PC-3 (cell line): ENCODE data around the gene PMFBP1. TPM values are rescaled to one million over a fixed set of nuclear protein-coding genes. Genes with fewer than 3 reads are reported as not detected.

Experiments
- ATAC-seq: fragments of 200-7000 bp; cut with Tn5 transposase; 2 replicates; pipeline ENCODE4 v1.9.1; 2020; ENCODE audit warnings: mild to moderate bottlenecking, moderate library complexity
- BruUV-seq: library from RNA; stranded (reverse); fragments of 400-500 nt; replicated peaks from 2 replicates; lab custom pipeline; 2021; lab: Mats Ljungman, UMichigan
- CTCF ChIA-PET: fragments of 300-600 bp; sonication (Branson Sonifier 250); formaldehyde crosslinking; loops from one replicate; lab custom pipeline; 2022; ENCODE audit warnings: antibody characterized with exemption; lab: Charles Lee
- POLR2A ChIA-PET: fragments of 300-600 bp; sonication (Branson Sonifier 250); formaldehyde crosslinking; loops from one replicate; lab custom pipeline; 2022; ENCODE audit warnings: antibody characterized with exemption; ENCODE audit not compliant: unreplicated experiment; lab: Charles Lee
- DNase-seq: peaks from one replicate; pipeline ENCODE4 v3.0.0-alpha.2; 2015
- H2AFZ ChIP-seq: fragments of 300-600 bp; sonication (generic); 2 replicates; pipeline ENCODE4 v1.6.0; 2016; ENCODE audit warnings: antibody characterized with exemption, low read length
- H3F3A ChIP-seq: fragments of 300-600 bp; sonication (generic); one replicate; pipeline ENCODE4 v1.6.0; 2017; ENCODE audit warnings: antibody characterized with exemption, low read length, control low read depth, mild to moderate bottlenecking; ENCODE audit not compliant: unreplicated experiment
- H3K27ac ChIP-seq: fragments of 300-600 bp; sonication (generic); 2 replicates; pipeline ENCODE4 v1.5.1; 2016; ENCODE audit warnings: mild to moderate bottlenecking, low read length
- H3K27me3 ChIP-seq: fragments of 300-600 bp; sonication (generic); 2 replicates; pipeline ENCODE4 v1.6.1; 2016; ENCODE audit warnings: low read length, mixed read lengths
- H3K36me3 ChIP-seq: fragments of 300-600 bp; sonication (generic); 2 replicates; pipeline ENCODE4 v1.6.1; 2016; ENCODE audit warnings: low read depth, mixed run types, low read length, mixed read lengths
- H3K4me1 ChIP-seq: fragments of 300-600 bp; sonication (generic); 2 replicates; pipeline ENCODE4 v1.5.1; 2016; ENCODE audit warnings: low read length; ENCODE audit not compliant: insufficient read depth
- H3K4me2 ChIP-seq: fragments of 300-600 bp; sonication (generic); 2 replicates; pipeline ENCODE4 v1.6.0; 2016; ENCODE audit warnings: low read length
- H3K4me3 ChIP-seq: fragments of 300-600 bp; sonication (generic); 2 replicates; pipeline ENCODE4 v1.5.1; 2016; ENCODE audit warnings: mild to moderate bottlenecking, low read length, mixed read lengths
- H3K79me2 ChIP-seq: fragments of 300-600 bp; sonication (generic); 2 replicates; pipeline ENCODE4 v1.6.1; 2017; ENCODE audit warnings: low read length, mixed read lengths
- H3K9ac ChIP-seq: fragments of 300-600 bp; sonication (generic); 2 replicates; pipeline ENCODE4 v1.6.0; 2016; ENCODE audit warnings: mild to moderate bottlenecking, low read length
- H3K9me2 ChIP-seq: fragments of 300-600 bp; sonication (generic); replicated peaks from 2 replicates; pipeline ENCODE4 v1.6.1; 2016; ENCODE audit warnings: mixed run types, low read length, mixed read lengths
- H3K9me3 ChIP-seq: fragments of 300-600 bp; sonication (generic); 2 replicates; pipeline ENCODE4 v1.6.1; 2016; ENCODE audit warnings: low read length, mixed read lengths
- H4K20me1 ChIP-seq: fragments of 300-600 bp; sonication (generic); 2 replicates; pipeline ENCODE4 v1.6.1; 2016; ENCODE audit warnings: low read length, mixed read lengths
- EZH2 ChIP-seq: fragments of 300-600 bp; sonication (generic); IDR thresholded peaks from one replicate; pipeline ENCODE4 v1.6.1; 2017; ENCODE audit warnings: antibody characterized with exemption, mild to moderate bottlenecking, low read length; ENCODE audit not compliant: unreplicated experiment
- EZH2phosphoT487 ChIP-seq: fragments of 300-600 bp; sonication (generic); IDR thresholded peaks from 2 replicates; pipeline ENCODE4 v1.6.1; 2018; ENCODE audit warnings: mild to moderate bottlenecking, antibody characterized with exemption, low read length, borderline replicate concordance
- intact Hi-C: fragments of 100-400 bp; cut with micrococcal nuclease; formaldehyde crosslinking; loops from 2 replicates; pipeline ENCODE4 v1.9.0; 2023
- total RNA-seq: library from RNA; depleted of rRNA; stranded (reverse); fragments of >200 nt; gene quantifications from 2 replicates; pipeline ENCODE4 v1.2.3, GENCODE V29; 2014
- TF ChIP-seq, protein P1 (sequence below): fragments of 300-600 bp; sonication (generic); conservative IDR thresholded peaks from 2 replicates; pipeline ENCODE4 v1.5.1; 2017; ENCODE audit warnings: antibody characterized with exemption, low read depth, mild to moderate bottlenecking, low read length

Gene PMFBP1
- total RNA-seq, 1 experiment from 2014 or later: 1.2 TPM

- no peaks in the 10 kb centered on the region for H3K27me3 ChIP-seq
- no peaks in the 10 kb centered on the region for H3K4me1 ChIP-seq
- no peak for ATAC-seq
- no TSS peak for BruUV-seq
- H3F3A ChIP-seq: no peaks in the 10 kb centered on the region
- no peak overlapping the region for H3K27ac ChIP-seq
- H2AFZ ChIP-seq: no peak overlapping the region
- no peak for TF ChIP-seq EZH2phosphoT487
- TF ChIP-seq, protein P1, sequence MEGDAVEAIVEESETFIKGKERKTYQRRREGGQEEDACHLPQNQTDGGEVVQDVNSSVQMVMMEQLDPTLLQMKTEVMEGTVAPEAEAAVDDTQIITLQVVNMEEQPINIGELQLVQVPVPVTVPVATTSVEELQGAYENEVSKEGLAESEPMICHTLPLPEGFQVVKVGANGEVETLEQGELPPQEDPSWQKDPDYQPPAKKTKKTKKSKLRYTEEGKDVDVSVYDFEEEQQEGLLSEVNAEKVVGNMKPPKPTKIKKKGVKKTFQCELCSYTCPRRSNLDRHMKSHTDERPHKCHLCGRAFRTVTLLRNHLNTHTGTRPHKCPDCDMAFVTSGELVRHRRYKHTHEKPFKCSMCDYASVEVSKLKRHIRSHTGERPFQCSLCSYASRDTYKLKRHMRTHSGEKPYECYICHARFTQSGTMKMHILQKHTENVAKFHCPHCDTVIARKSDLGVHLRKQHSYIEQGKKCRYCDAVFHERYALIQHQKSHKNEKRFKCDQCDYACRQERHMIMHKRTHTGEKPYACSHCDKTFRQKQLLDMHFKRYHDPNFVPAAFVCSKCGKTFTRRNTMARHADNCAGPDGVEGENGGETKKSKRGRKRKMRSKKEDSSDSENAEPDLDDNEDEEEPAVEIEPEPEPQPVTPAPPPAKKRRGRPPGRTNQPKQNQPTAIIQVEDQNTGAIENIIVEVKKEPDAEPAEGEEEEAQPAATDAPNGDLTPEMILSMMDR: 0 out of 2 replicates have a peak, but pooled peaks have one; percentile 11
- ChIA-PET CTCF (no interaction called here), POLR2A (no interaction called here)
- no peaks in the 10 kb centered on the region for H4K20me1 ChIP-seq
- no peaks in the 10 kb centered on the region for H3K79me2 ChIP-seq
- H3K9me2 ChIP-seq: no peaks in the 10 kb centered on the region
- H3K4me2 ChIP-seq: no peak overlapping the region
- no peak for DNase-seq
- intact Hi-C loops: no loop called here
- H3K9ac ChIP-seq: no peak overlapping the region
- H3K36me3 ChIP-seq: no peaks in the 10 kb centered on the region
- H3K9me3 ChIP-seq: no peaks in the 10 kb centered on the region
- H3K4me3 ChIP-seq: no peak overlapping the region
Measured at GRCh38 chr16:72149676-72150464, 22.1 kb downstream of the PMFBP1 start.

DNA sequence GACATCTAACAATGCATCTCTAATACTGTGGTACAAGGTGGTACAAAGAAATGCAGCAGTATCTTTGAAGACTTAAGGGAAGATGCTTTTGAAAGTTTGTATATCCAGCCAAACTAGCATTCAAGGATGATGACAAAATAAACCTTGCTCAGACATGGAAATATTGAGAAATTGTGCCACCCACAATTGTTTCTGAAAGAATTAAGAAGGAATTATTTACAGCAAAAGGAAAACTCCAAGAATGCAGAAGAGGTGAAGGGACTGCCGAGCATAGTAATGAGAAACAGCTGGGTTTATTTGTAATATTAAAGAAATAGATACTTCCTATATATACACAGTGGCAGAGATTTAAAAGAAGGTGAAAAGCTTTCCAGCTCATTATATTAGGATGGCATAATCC, 29.5 kb downstream of the PMFBP1 start:
- H3K4me1 ChIP-seq: no peaks in the 10 kb centered on the region
- H3K36me3 ChIP-seq: no peaks in the 10 kb centered on the region
- no peaks in the 10 kb centered on the region for H4K20me1 ChIP-seq
- POLR2A ChIA-PET: no interaction called here
- no peak overlapping the region for H3K9ac ChIP-seq
- BruUV-seq: no TSS peak
- CTCF ChIA-PET: no interaction called here
- DNase-seq: no peak
- no peaks in the 10 kb centered on the region for H3F3A ChIP-seq
- no peaks in the 10 kb centered on the region for H3K9me3 ChIP-seq
- no peaks in the 10 kb centered on the region for H3K79me2 ChIP-seq
- no peak overlapping the region for H3K4me3 ChIP-seq
- intact Hi-C loops: no loop called here
- H3K4me2 ChIP-seq: no peak overlapping the region
- no peaks in the 10 kb centered on the region for H3K27me3 ChIP-seq
- TF ChIP-seq EZH2 (no peak), EZH2phosphoT487 (no peak)
- TF ChIP-seq, protein P1: no peak
- H3K27ac ChIP-seq: no peak overlapping the region
- no peak overlapping the region for H2AFZ ChIP-seq
- ATAC-seq: no peak
- no peaks in the 10 kb centered on the region for H3K9me2 ChIP-seq

GRCh38 chr16:72139908-72140307, 32.0 kb downstream of the PMFBP1 start:
- Histone ChIP-seq H3K27ac (no peak overlapping the region), H3K4me2 (no peak overlapping the region), H3K4me1 (no peaks in the 10 kb centered on the region), H3K9ac (no peak overlapping the region), H3K36me3 (no peaks in the 10 kb centered on the region), H3K79me2 (no peaks in the 10 kb centered on the region), H3K4me3 (no peak overlapping the region), H3K9me2 (no peaks in the 10 kb centered on the region), H2AFZ (no peak overlapping the region), H3F3A (no peaks in the 10 kb centered on the region), H3K9me3 (no peaks in the 10 kb centered on the region), H3K27me3 (no peaks in the 10 kb centered on the region), H4K20me1 (no peaks in the 10 kb centered on the region)
- BruUV-seq: no TSS peak
- no peak for ATAC-seq
- DNase-seq: no peak
- ChIA-PET CTCF (no interaction called here), POLR2A (no interaction called here)
- TF ChIP-seq, protein P1: no peak
- no peak for TF ChIP-seq EZH2phosphoT487
- no peak for TF ChIP-seq EZH2
- intact Hi-C loops: no loop called here
